AG04449 (cell line): ENCODE measurements around the gene ATOSA.

Experiments used
- CTCF ChIA-PET: fragments of 350-600 bp; formaldehyde crosslinking; extraction: SDS; loops from one replicate; lab custom pipeline; 2021; ENCODE audit warnings: antibody characterized with exemption; lab: Yijun Ruan, JAX
- POLR2A ChIA-PET: fragments of 400-600, 350-600 bp; formaldehyde crosslinking; extraction: SDS; loops from one replicate; lab custom pipeline; 2020; ENCODE audit warnings: antibody characterized with exemption, inconsistent platforms; lab: Yijun Ruan, JAX
- DNase-seq: peaks from one replicate; pipeline ENCODE4 v3.0.0-alpha.2; 2010; ENCODE audit warnings: low read depth, low spot score
- H3K4me3 ChIP-seq: 2 replicates; pipeline ENCODE4 v1.5.1; 2011; ENCODE audit warnings: low read depth, mild to moderate bottlenecking, control low read depth, low read length
- CTCF ChIP-seq: IDR thresholded peaks from one replicate; pipeline ENCODE4 v1.5.1; 2011; ENCODE audit warnings: mild to moderate bottlenecking, moderate library complexity, low read length, control low read depth, inconsistent platforms; ENCODE audit not compliant: insufficient read depth; ENCODE audit errors: missing control alignments

ATOSA gene

GRCh38 chr15:52717481-52717880 is 38.3 kb upstream of the ATOSA start:
- POLR2A ChIA-PET: interaction anchor here (0.7 kb wide), 1 partner anchor 74 kb away, joined by 3 read pairs; no protein-coding TSS in a partner anchor
- no peak overlapping the region for H3K4me3 ChIP-seq
- DNase-seq: no peak
- CTCF ChIA-PET: interaction anchor here (1.5 to 1.7 kb wide), 2 partner anchors 13 to 18 kb away, joined by 3 to 4 read pairs; no protein-coding TSS in a partner anchor
- TF ChIP-seq CTCF: no peak

- CTCF ChIA-PET: interaction anchor here (1.7 kb wide), 1 partner anchor 19 kb away, joined by 3 read pairs; no protein-coding TSS in a partner anchor
- no peak for DNase-seq
- no peak overlapping the region for H3K4me3 ChIP-seq
- POLR2A ChIA-PET: no interaction called here
- no peak for TF ChIP-seq CTCF
These were observed 37.3 kb upstream of the ATOSA start for GRCh38 chr15:52716536-52716935.

- TF ChIP-seq CTCF: no peak
- POLR2A ChIA-PET: no interaction called here
- H3K4me3 ChIP-seq: no peak overlapping the region
- DNase-seq: no peak
- CTCF ChIA-PET: interaction anchor here (1.0 kb wide), 1 partner anchor 459 kb away, joined by 3 read pairs; no protein-coding TSS in a partner anchor
These were observed 36.2 kb upstream of the ATOSA start for GRCh38 chr15:52715411-52715810.

- ChIA-PET CTCF (interaction anchor here (1.0 kb wide), 1 partner anchor 458 kb away, joined by 3 read pairs; no protein-coding TSS in a partner anchor), POLR2A (no interaction called here)
- no peak overlapping the region for H3K4me3 ChIP-seq
- TF ChIP-seq CTCF: no peak
- no peak for DNase-seq
These were observed 35.8 kb upstream of the ATOSA start for GRCh38 chr15:52714968-52715367.

- no peak for TF ChIP-seq CTCF
- no peak overlapping the region for H3K4me3 ChIP-seq
- no peak for DNase-seq
- POLR2A ChIA-PET: interaction anchor here (0.6 kb wide), 1 partner anchor 691 kb away, joined by 3 read pairs; no protein-coding TSS in a partner anchor
- CTCF ChIA-PET: no interaction called here
These were observed 31.7 kb upstream of the ATOSA start for GRCh38 chr15:52710708-52711389.

GRCh38 chr15:52710050-52710707 is 31.0 kb upstream of the ATOSA start:
- ChIA-PET POLR2A (interaction anchor here (0.6 kb wide), 1 partner anchor 690 kb away, joined by 3 read pairs; no protein-coding TSS in a partner anchor), CTCF (no interaction called here)
- TF ChIP-seq CTCF: no peak
- DNase-seq: no peak
- no peak overlapping the region for H3K4me3 ChIP-seq
